H1 (cell line): ENCODE results near the gene TCN2. TPM values are rescaled to one million over a fixed set of nuclear protein-coding genes. Genes with fewer than 3 reads are reported as not detected.
A peak's percentile ranks its signal among the peaks of the same experiment; 100 is the strongest.
"Not testable (repeated sequence)": the region's sequence is repeated elsewhere in the genome, so short reads cannot be mapped to it uniquely, and the experiment has no call there.

ENCODE experiments used
- CTCF ChIA-PET: fragments of 300-600 bp; sonication (Branson Sonifier 250); formaldehyde crosslinking; loops from one replicate; lab custom pipeline; 2021; ENCODE audit not compliant: partially characterized antibody; lab: Charles Lee
- POLR2A ChIA-PET: fragments of 300-600 bp; sonication (Branson Sonifier 250); formaldehyde crosslinking; loops from one replicate; lab custom pipeline; 2021; ENCODE audit warnings: inconsistent platforms; ENCODE audit not compliant: partially characterized antibody; lab: Charles Lee
- DNase-seq, 2 experiments: peaks; one replicate each; pipeline versions ENCODE4 v3.0.0 to v3.0.0-alpha.2; 2010 to 2022; ENCODE audit warnings: low spot score in 2 of 2, low read depth in 1 of 2, mixed read lengths in 1 of 2
- FAIRE-seq: peaks from 2 replicates; lab custom pipeline; 2011; peaks lifted over from hg19 to GRCh38; lab: Jason Lieb, UNC
- H2AFZ ChIP-seq: 2 replicates; pipeline ENCODE4 v1.8.1; 2012; ENCODE audit warnings: low read length, inconsistent platforms
- H2AK5ac ChIP-seq: 2 replicates; pipeline ENCODE4 v1.6.1; 2013; ENCODE audit warnings: low read depth, low read length
- H2BK120ac ChIP-seq: replicated peaks from 2 replicates; pipeline ENCODE3; 2013; ENCODE audit warnings: low read depth, low read length, inconsistent platforms
- H2BK12ac ChIP-seq: 2 replicates; pipeline ENCODE4 v1.6.1; 2013; ENCODE audit warnings: low read depth, low read length
- H2BK15ac ChIP-seq: 2 replicates; pipeline ENCODE4 v1.6.1; 2013; ENCODE audit warnings: low read length
- H2BK20ac ChIP-seq: 2 replicates; pipeline ENCODE4 v1.6.1; 2013; ENCODE audit warnings: low read length
- H2BK5ac ChIP-seq: 2 replicates; pipeline ENCODE4 v1.6.1; 2013; ENCODE audit warnings: low read depth, low read length
- H3K14ac ChIP-seq: 2 replicates; pipeline ENCODE4 v1.6.1; 2013; ENCODE audit warnings: inconsistent platforms; ENCODE audit not compliant: insufficient read length
- H3K18ac ChIP-seq: 2 replicates; pipeline ENCODE4 v1.6.1; 2013; ENCODE audit warnings: low read length; ENCODE audit errors: extremely low read depth
- H3K23ac ChIP-seq: 2 replicates; pipeline ENCODE4 v1.6.1; 2013; ENCODE audit warnings: inconsistent platforms; ENCODE audit not compliant: insufficient read length
- H3K23me2 ChIP-seq: 2 replicates; pipeline ENCODE4 v1.6.1; 2013; ENCODE audit warnings: low read depth, low read length
- H3K27ac ChIP-seq: 2 replicates; pipeline ENCODE4 v1.6.1; 2011; ENCODE audit warnings: low read depth, low read length, inconsistent platforms
- H3K27me3 ChIP-seq, 4 experiments: replicated peaks in 1 of 4; 1 replicate in 1 of 4; 2 replicates in 3 of 4; pipeline versions ENCODE4 v1.6.1 to v1.8.1; 2011 to 2013; ENCODE audit warnings: low read length in 3 of 4, mild to moderate bottlenecking in 3 of 4, inconsistent platforms in 2 of 4, mixed read lengths in 2 of 4, moderate library complexity in 1 of 4; ENCODE audit not compliant: control insufficient read depth in 3 of 4, insufficient read depth in 3 of 4; ENCODE audit errors: extremely low read depth in 1 of 4
- H3K36me3 ChIP-seq, 4 experiments: 2 replicates each; pipeline versions ENCODE4 v1.6.1 to v1.8.1; 2011 to 2013; ENCODE audit warnings: mild to moderate bottlenecking in 4 of 4, low read length in 3 of 4, moderate library complexity in 2 of 4, control low read depth in 1 of 4, inconsistent platforms in 1 of 4; ENCODE audit not compliant: insufficient read depth in 4 of 4, control insufficient read depth in 2 of 4
- H3K4ac ChIP-seq: replicated peaks from 2 replicates; pipeline ENCODE3; 2013; ENCODE audit warnings: low read length, low read depth, mixed read lengths, inconsistent platforms; ENCODE audit not compliant: insufficient read length
- H3K4me1 ChIP-seq, 4 experiments: replicated peaks in 1 of 4; 1 replicate in 1 of 4; 2 replicates in 3 of 4; pipeline versions ENCODE4 v1.6.1 to v1.8.1; 2011 to 2013; ENCODE audit warnings: low read length in 3 of 4, inconsistent platforms in 2 of 4, mixed read lengths in 1 of 4; ENCODE audit not compliant: insufficient read depth in 4 of 4, control insufficient read depth in 3 of 4
- H3K4me2 ChIP-seq, 2 experiments: 2 replicates each; pipeline versions ENCODE4 v1.6.1 to v1.8.1; 2011 to 2013; ENCODE audit warnings: low read depth in 2 of 2, low read length in 2 of 2, control low read depth in 1 of 2, inconsistent platforms in 1 of 2, mild to moderate bottlenecking in 1 of 2; ENCODE audit not compliant: insufficient read depth in 1 of 2
- H3K4me3 ChIP-seq, 4 experiments: fragments of 200-600, 300-600 bp in 1 of 4; sonication (generic), shearing (Covaris generic), sonication (Bioruptor Twin) in 1 of 4; 2 replicates each; pipeline versions ENCODE4 v1.5.1 to v1.8.1; 2011 to 2016; ENCODE audit warnings: low read length in 4 of 4, low read depth in 3 of 4, control low read depth in 2 of 4, inconsistent platforms in 2 of 4, mild to moderate bottlenecking in 2 of 4, mixed read lengths in 1 of 4, moderate library complexity in 1 of 4; ENCODE audit not compliant: insufficient read depth in 2 of 4; ENCODE audit errors: extremely low read depth in 1 of 4
- H3K56ac ChIP-seq: replicated peaks from 2 replicates; pipeline ENCODE3; 2013; ENCODE audit warnings: low read depth, mild to moderate bottlenecking, mixed read lengths, low read length, inconsistent platforms; ENCODE audit not compliant: insufficient read length
- H3K79me1 ChIP-seq: 2 replicates; pipeline ENCODE4 v1.6.1; 2013; ENCODE audit warnings: low read depth, low read length, control low read depth
- H3K79me2 ChIP-seq, 2 experiments: 2 replicates each; pipeline versions ENCODE4 v1.6.1 to v1.8.1; 2012 to 2013; ENCODE audit warnings: low read length in 2 of 2, mild to moderate bottlenecking in 2 of 2, inconsistent platforms in 1 of 2; ENCODE audit not compliant: insufficient read depth in 2 of 2, control insufficient read depth in 1 of 2
- H3K9ac ChIP-seq, 4 experiments: replicated peaks in 1 of 4; 1 replicate in 1 of 4; 2 replicates in 3 of 4; pipeline versions ENCODE4 v1.6.1 to v1.8.1; 2011 to 2013; ENCODE audit warnings: low read depth in 3 of 4, low read length in 3 of 4, control low read depth in 2 of 4, mild to moderate bottlenecking in 2 of 4, moderate library complexity in 2 of 4, inconsistent platforms in 1 of 4; ENCODE audit errors: extremely low read depth in 1 of 4
- H3K9me3 ChIP-seq, 2 experiments: 2 replicates each; pipeline versions ENCODE4 v1.6.1 to v1.8.1; 2012 to 2013; ENCODE audit warnings: mild to moderate bottlenecking in 2 of 2, moderate library complexity in 2 of 2, control low read depth in 1 of 2, inconsistent platforms in 1 of 2, low read depth in 1 of 2, low read length in 1 of 2, mixed read lengths in 1 of 2; ENCODE audit not compliant: insufficient read depth in 2 of 2
- H4K20me1 ChIP-seq, 2 experiments: replicated peaks in 1 of 2; 2 replicates each; pipeline versions ENCODE3 to v1.8.1; 2011 to 2013; ENCODE audit warnings: inconsistent platforms in 2 of 2, low read length in 2 of 2, mild to moderate bottlenecking in 1 of 2; ENCODE audit not compliant: insufficient read depth in 2 of 2, control insufficient read depth in 1 of 2
- H4K5ac ChIP-seq: 2 replicates; pipeline ENCODE4 v1.6.1; 2013; ENCODE audit warnings: low read length, low read depth, mixed read lengths, inconsistent platforms; ENCODE audit not compliant: insufficient read length
- H4K8ac ChIP-seq: 2 replicates; pipeline ENCODE4 v1.8.0; 2013; ENCODE audit warnings: mild to moderate bottlenecking, moderate library complexity, low read length, inconsistent platforms; ENCODE audit not compliant: insufficient read depth; ENCODE audit errors: extremely low read depth
- H4K91ac ChIP-seq: replicated peaks from 2 replicates; pipeline ENCODE3; 2013; ENCODE audit warnings: low read length, mixed read lengths, inconsistent platforms; ENCODE audit not compliant: insufficient read length
- KDM1A ChIP-seq: fragments of 200-600, 300-600 bp; sonication (generic); IDR thresholded peaks from 2 replicates; pipeline ENCODE4 v1.7.1; 2016; ENCODE audit warnings: mild to moderate bottlenecking, low read length, borderline replicate concordance
- WGBS, 2 experiments: shearing (Covaris generic) in 1 of 2; methylation state at CpG; one replicate each; pipeline versions ENCODE4 v1.1.6 to v1.1.7; 2013 to 2015; ENCODE audit warnings: low lambda C conversion rate in 2 of 2, mixed read lengths in 2 of 2, inconsistent platforms in 1 of 2, low coverage in 1 of 2, missing lambda C conversion rate in 1 of 2; ENCODE audit not compliant: insufficient replicate concordance in 2 of 2, insufficient coverage in 1 of 2, insufficient read length in 1 of 2; ENCODE audit errors: extremely low coverage in 1 of 2, missing lambda C conversion rate in 1 of 2; 5-methylcytosine and 5-hydroxymethylcytosine counted together
- polyA plus RNA-seq, 7 experiments: library from polyadenylated mRNA; depleted of rRNA in 3 of 7; stranded (reverse) in 5 of 7; unstranded in 2 of 7; fragments of >200 nt in 5 of 7; fragments of 200-250 nt in 2 of 7; gene quantifications; 1 replicate in 5 of 7; 2 replicates in 1 of 7; 4 replicates in 1 of 7; pipeline versions ENCODE4 v1.2.1 to v1.2.3, GENCODE V29; 2011 to 2013; ENCODE audit warnings: missing spikeins in 2 of 7, mixed read lengths in 2 of 7
- total RNA-seq: library from RNA; stranded (reverse); fragmentation: NEBNext Ultra II Directional; extraction: Animal tissue kit (Norgen Biotek cat#: 25700); gene quantifications from 2 replicates; pipeline ENCODE4 v1.2.1, GENCODE V29; 2021

Gene TCN2
- total and polyA plus RNA-seq, 2 of the 8 experiments (the other 6 are each of a cell fraction or from before 2014, with no cell fraction given), result 30.0 to 87.8 TPM

GRCh38 chr22:30592360-30592713 lies 14.6 kb upstream of the TCN2 start:
- H2BK20ac ChIP-seq, H3K4me3 ChIP-seq, FAIRE-seq: not testable (repeated sequence)

More at GRCh38 chr22:30592360-30592713, 14.6 kb upstream of the TCN2 start:
- not testable (repeated sequence) for H3K4ac ChIP-seq, H2BK15ac ChIP-seq, H4K5ac ChIP-seq, H3K27ac ChIP-seq, H3K79me1 ChIP-seq, H4K20me1 ChIP-seq, H2AK5ac ChIP-seq, H3K23me2 ChIP-seq, H3K56ac ChIP-seq, H2AFZ ChIP-seq, H3K9ac ChIP-seq, DNase-seq, H3K9me3 ChIP-seq, H2BK12ac ChIP-seq, H3K27me3 ChIP-seq, H4K8ac ChIP-seq, H2BK5ac ChIP-seq, H3K4me1 ChIP-seq, H3K23ac ChIP-seq, H3K18ac ChIP-seq, H2BK120ac ChIP-seq, H4K91ac ChIP-seq, H3K14ac ChIP-seq
- WGBS, 2 experiments, result 55% methylated on average over 18 of the region's 18 CpGs; no CpG with 5 or more reads in 1 of the 2 experiments
- ChIA-PET POLR2A (interaction anchor here (1.2 to 8.4 kb wide), 5 partner anchors 10 to 43 kb away, joined by 3 to 64 read pairs (median 16); partner anchors contain the start of genes GAL3ST1, SLC35E4 and TCN2), CTCF (interaction anchor here (0.8 to 7.6 kb wide), 3 partner anchors 9 to 34 kb away, joined by 3 to 52 read pairs (median 18); partner anchors contain the start of gene TCN2)
- H3K79me2 ChIP-seq, result peaks cover 18 to 24% of the 10 kb centered on the region in 2 experiments
- peak overlapping the region in 1 of 2 experiments; percentile 12; a peak in 2 of 4 replicates for H3K4me2 ChIP-seq
- peaks cover 15 to 21% (median 17%) of the 10 kb centered on the region in 4 experiments for H3K36me3 ChIP-seq
- TF ChIP-seq KDM1A, result 0 out of 2 replicates have a peak, but pooled peaks have one; percentile 44
